ENCODE results near the gene PTRHD1.

DNA sequence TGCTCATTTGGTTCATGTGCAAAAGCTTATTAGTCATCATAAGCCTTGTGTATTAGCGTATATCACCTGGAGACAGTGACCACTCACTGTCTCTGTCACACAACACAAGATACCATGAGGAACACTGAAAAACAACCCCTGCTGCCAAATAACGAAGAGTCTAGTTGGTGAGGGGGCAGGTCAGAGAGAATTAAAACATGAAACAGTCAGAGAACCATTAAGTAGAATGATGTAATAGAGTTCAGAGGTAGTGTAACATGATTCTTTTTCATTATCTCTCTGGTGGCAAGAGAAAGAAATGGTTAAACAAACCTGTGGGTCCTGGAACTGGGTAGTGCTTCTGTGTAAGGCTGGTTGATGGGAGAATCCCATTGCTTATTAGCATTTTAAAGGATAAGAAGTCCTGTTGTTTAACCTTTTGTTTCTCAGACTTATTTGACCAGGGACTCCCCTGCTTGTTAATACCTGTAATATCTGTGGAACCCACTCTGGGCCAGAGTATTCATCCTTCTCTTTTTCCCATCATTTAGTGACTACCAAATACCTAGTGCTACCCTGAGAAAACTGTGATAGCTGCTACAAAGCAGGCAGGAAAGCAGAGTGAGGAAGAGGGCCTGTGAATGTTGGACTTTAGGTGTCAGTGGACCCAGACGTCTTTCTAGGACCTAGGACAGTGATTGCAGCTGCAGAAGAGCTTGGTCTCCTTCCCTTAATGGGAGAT, 38.0 kb downstream of the PTRHD1 start:
- TF ChIP-seq CTCF (IDR thresholded peaks at IDR 0.05; ENCODE audit: low read length), result no peak
- no peak for TF ChIP-seq EZH2 (optimal IDR thresholded peaks at IDR 0.05; ENCODE audit: low read depth, low read length)
